Mesendoderm (in vitro differentiated cells): ENCODE data around the gene OPCML.

Source experiments
- DNase-seq: peaks from one replicate; pipeline ENCODE4 v3.0.0; 2013
- H2AK5ac ChIP-seq: 2 replicates; pipeline ENCODE4 v1.6.1; 2013; ENCODE audit warnings: low read length, inconsistent platforms
- H2BK120ac ChIP-seq: 2 replicates; pipeline ENCODE4 v1.6.1; 2013; ENCODE audit warnings: low read depth, mild to moderate bottlenecking, low read length, moderate library complexity, mixed read lengths
- H2BK15ac ChIP-seq: replicated peaks from 2 replicates; pipeline ENCODE4 v1.6.1; 2013; ENCODE audit warnings: low read depth, mild to moderate bottlenecking, moderate library complexity
- H2BK5ac ChIP-seq: 2 replicates; pipeline ENCODE4 v1.6.1; 2013; ENCODE audit warnings: low read length, inconsistent platforms
- H3K18ac ChIP-seq: 2 replicates; pipeline ENCODE4 v1.6.1; 2013; ENCODE audit warnings: mild to moderate bottlenecking, low read length, mixed read lengths
- H3K23ac ChIP-seq: one replicate; pipeline ENCODE4 v1.6.1; 2013; ENCODE audit warnings: low read length
- H3K27ac ChIP-seq: 2 replicates; pipeline ENCODE4 v1.5.1; 2013; ENCODE audit warnings: low read depth, mild to moderate bottlenecking, inconsistent platforms, low read length, moderate library complexity
- H3K27me3 ChIP-seq: 2 replicates; pipeline ENCODE4 v1.6.1; 2013; ENCODE audit warnings: low read length, control low read depth, mild to moderate bottlenecking, inconsistent platforms; ENCODE audit not compliant: insufficient read depth, poor library complexity
- H3K36me3 ChIP-seq: 2 replicates; pipeline ENCODE4 v1.6.1; 2013; ENCODE audit warnings: low read length, inconsistent platforms; ENCODE audit not compliant: control insufficient read depth, insufficient read depth
- H3K4ac ChIP-seq: one replicate; pipeline ENCODE4 v1.6.1; 2013; ENCODE audit warnings: low read depth, mild to moderate bottlenecking, low read length, moderate library complexity
- H3K4me1 ChIP-seq: 2 replicates; pipeline ENCODE4 v1.6.1; 2013; ENCODE audit warnings: low read depth, low read length, inconsistent platforms; ENCODE audit not compliant: control insufficient read depth
- H3K4me2 ChIP-seq: 2 replicates; pipeline ENCODE4 v1.6.1; 2013; ENCODE audit warnings: low read length
- H3K4me3 ChIP-seq: 2 replicates; pipeline ENCODE4 v1.5.1; 2013; ENCODE audit warnings: mild to moderate bottlenecking, low read length
- H3K56ac ChIP-seq: one replicate; pipeline ENCODE4 v1.6.1; 2013; ENCODE audit warnings: low read length
- H3K79me1 ChIP-seq: 2 replicates; pipeline ENCODE4 v1.6.1; 2013; ENCODE audit warnings: low read length, inconsistent platforms
- H3K79me2 ChIP-seq: 2 replicates; pipeline ENCODE4 v1.6.1; 2013; ENCODE audit warnings: mild to moderate bottlenecking, low read length; ENCODE audit not compliant: control insufficient read depth, insufficient read depth
- H3K9ac ChIP-seq: 2 replicates; pipeline ENCODE4 v1.6.1; 2013; ENCODE audit warnings: low read length, inconsistent platforms
- H4K5ac ChIP-seq: one replicate; pipeline ENCODE4 v1.6.1; 2013; ENCODE audit warnings: low read length
- H4K8ac ChIP-seq: one replicate; pipeline ENCODE4 v1.6.1; 2013; ENCODE audit warnings: low read depth, mild to moderate bottlenecking, control low read depth, low read length, moderate library complexity
- WGBS: extraction: QIAGEN DNeasy Blood & Tissue Kit; methylation state at CpG from one replicate; pipeline ENCODE4 v1.1.7; 2013; ENCODE audit warnings: low lambda C conversion rate, missing lambda C conversion rate; ENCODE audit not compliant: insufficient coverage; ENCODE audit errors: extremely low coverage; 5-methylcytosine and 5-hydroxymethylcytosine counted together

Gene OPCML

GRCh38 chr11:132804258-132804657, 728.0 kb downstream of the OPCML start:
- peak; percentile 9 for DNase-seq
- Histone ChIP-seq H3K4me1 (no peaks in the 10 kb centered on the region), H3K18ac (peak overlapping the region; percentile 8), H3K4me2 (no peak overlapping the region), H3K56ac (no peak overlapping the region), H3K4me3 (no peak overlapping the region), H2AK5ac (no peak overlapping the region), H3K36me3 (no peaks in the 10 kb centered on the region), H3K23ac (no peak overlapping the region), H4K5ac (no peak overlapping the region), H2BK15ac (no peak overlapping the region), H3K4ac (no peak overlapping the region), H3K27me3 (no peaks in the 10 kb centered on the region), H3K79me2 (no peaks in the 10 kb centered on the region), H2BK5ac (no peak overlapping the region), H2BK120ac (no peak overlapping the region), H4K8ac (no peak overlapping the region), H3K9ac (no peak overlapping the region), H3K27ac (no peak overlapping the region), H3K79me1 (no peaks in the 10 kb centered on the region)
- no CpG with 5 or more reads among the region's 4 CpGs for WGBS

DNA sequence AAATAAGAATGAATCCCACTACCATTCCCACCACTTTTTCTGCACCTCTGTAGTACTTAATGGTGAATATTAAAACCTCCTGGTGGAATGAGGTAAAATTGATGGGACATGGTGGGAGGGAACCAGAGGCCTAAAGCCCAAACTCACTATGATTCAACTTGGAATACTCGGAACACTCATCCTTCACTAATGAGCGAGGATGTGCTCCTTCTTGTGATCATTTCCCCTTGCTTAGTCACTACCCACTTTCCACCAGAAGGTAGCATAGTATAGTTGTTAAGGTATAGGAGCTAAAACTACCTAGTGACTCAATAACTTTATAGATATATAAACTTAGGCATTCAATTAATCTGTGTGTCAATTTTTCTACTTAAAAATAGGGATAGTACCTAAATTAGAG, 728.9 kb downstream of the OPCML start:
- no CpG with 5 or more reads among the region's 2 CpGs for WGBS
- Histone ChIP-seq H3K36me3 (no peaks in the 10 kb centered on the region), H3K4me2 (no peak overlapping the region), H3K56ac (no peak overlapping the region), H3K4me1 (no peaks in the 10 kb centered on the region), H3K79me2 (no peaks in the 10 kb centered on the region), H3K23ac (no peak overlapping the region), H4K5ac (no peak overlapping the region), H2BK5ac (no peak overlapping the region), H2AK5ac (no peak overlapping the region), H3K4me3 (no peak overlapping the region), H4K8ac (no peak overlapping the region), H2BK120ac (no peak overlapping the region), H3K27ac (no peak overlapping the region), H3K9ac (no peak overlapping the region), H2BK15ac (no peak overlapping the region), H3K27me3 (no peaks in the 10 kb centered on the region), H3K18ac (no peak overlapping the region), H3K79me1 (no peaks in the 10 kb centered on the region), H3K4ac (no peak overlapping the region)
- no peak for DNase-seq

DNA sequence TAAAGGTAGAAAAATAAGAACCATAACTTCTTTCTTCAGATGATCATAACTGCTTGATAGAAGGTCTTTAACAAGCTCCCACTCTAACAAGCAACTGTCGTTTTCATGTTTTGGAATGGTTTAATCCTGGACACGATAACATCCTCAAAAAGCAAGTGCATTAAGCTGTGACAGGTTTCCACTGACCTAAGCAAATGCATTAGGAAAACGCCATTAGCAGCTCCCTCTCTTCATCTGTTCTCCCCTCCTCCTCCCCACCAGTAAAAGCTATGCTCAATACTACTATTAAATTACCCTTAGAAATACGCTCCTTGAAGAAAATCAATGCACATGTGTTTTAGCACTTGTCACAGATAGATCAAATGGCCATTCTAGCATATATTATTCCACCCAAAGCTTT, 729.4 kb downstream of the OPCML start:
- Histone ChIP-seq H2BK5ac (no peak overlapping the region), H3K79me2 (no peaks in the 10 kb centered on the region), H3K4me3 (no peak overlapping the region), H2AK5ac (no peak overlapping the region), H4K8ac (no peak overlapping the region), H3K27me3 (no peaks in the 10 kb centered on the region), H3K4ac (no peak overlapping the region), H3K4me2 (no peak overlapping the region), H2BK15ac (no peak overlapping the region), H4K5ac (no peak overlapping the region), H2BK120ac (no peak overlapping the region), H3K18ac (no peak overlapping the region), H3K56ac (no peak overlapping the region), H3K79me1 (no peaks in the 10 kb centered on the region), H3K9ac (no peak overlapping the region), H3K23ac (no peak overlapping the region), H3K27ac (no peak overlapping the region), H3K4me1 (no peaks in the 10 kb centered on the region), H3K36me3 (no peaks in the 10 kb centered on the region)
- no CpG with 5 or more reads among the region's 4 CpGs for WGBS
- DNase-seq: no peak

- Histone ChIP-seq H3K4me2 (no peak overlapping the region), H3K4me1 (peaks cover 10% of the 10 kb centered on the region), H3K4ac (no peak overlapping the region), H2AK5ac (peak overlapping the region; percentile 60), H3K27ac (no peak overlapping the region), H3K56ac (peak overlapping the region; percentile 10), H3K79me2 (no peaks in the 10 kb centered on the region), H4K5ac (no peak overlapping the region), H4K8ac (no peak overlapping the region), H2BK15ac (no peak overlapping the region), H3K18ac (no peak overlapping the region), H2BK5ac (peak overlapping the region; percentile 20), H2BK120ac (no peak overlapping the region), H3K23ac (no peak overlapping the region), H3K79me1 (no peaks in the 10 kb centered on the region), H3K4me3 (no peak overlapping the region), H3K27me3 (no peaks in the 10 kb centered on the region), H3K9ac (no peak overlapping the region), H3K36me3 (no peaks in the 10 kb centered on the region)
- WGBS: no CpG with 5 or more reads among the region's 9 CpGs
- no peak for DNase-seq
Measured at GRCh38 chr11:132793831-132794230, 738.5 kb downstream of the OPCML start.

GRCh38 chr11:132792341-132793140, 739.8 kb downstream of the OPCML start:
- Histone ChIP-seq H3K4me2 (peak overlapping the region; percentile 19), H3K4me1 (peaks cover 10% of the 10 kb centered on the region), H3K56ac (peak overlapping the region; percentile 69), H3K9ac (peak overlapping the region; percentile 27), H3K36me3 (no peaks in the 10 kb centered on the region), H3K4me3 (no peak overlapping the region), H3K4ac (no peak overlapping the region), H3K18ac (peak overlapping the region; percentile 19), H4K5ac (no peak overlapping the region), H2BK120ac (no peak overlapping the region), H2BK5ac (peak overlapping the region; percentile 74), H4K8ac (no peak overlapping the region), H2BK15ac (no peak overlapping the region), H3K23ac (no peak overlapping the region), H3K79me2 (no peaks in the 10 kb centered on the region), H3K79me1 (no peaks in the 10 kb centered on the region), H3K27ac (peak overlapping the region; percentile 64), H2AK5ac (peak overlapping the region; percentile 28), H3K27me3 (no peaks in the 10 kb centered on the region)
- DNase-seq: peak; percentile 92
- no CpG with 5 or more reads among the region's 29 CpGs for WGBS

DNA sequence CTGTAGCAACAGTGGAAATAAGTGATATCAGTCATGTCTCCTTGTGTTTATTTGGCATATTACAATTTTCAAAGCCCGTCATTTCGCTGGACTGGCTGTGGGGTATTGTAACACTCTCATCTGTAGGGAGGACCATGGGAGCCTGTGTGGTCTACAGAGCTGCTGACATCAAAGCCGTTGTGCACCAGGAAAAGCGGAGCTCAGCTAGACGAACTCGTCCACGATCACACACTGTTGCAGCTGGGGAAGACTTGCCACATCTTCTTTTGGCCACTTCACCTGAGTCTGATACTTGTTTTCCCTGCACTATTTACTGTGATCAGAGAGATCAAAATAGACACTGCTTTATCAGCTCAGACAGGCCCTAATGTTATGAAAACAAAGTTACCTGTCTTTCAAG, 741.3 kb downstream of the OPCML start:
- Histone ChIP-seq H3K36me3 (no peaks in the 10 kb centered on the region), H4K8ac (no peak overlapping the region), H3K56ac (no peak overlapping the region), H2BK120ac (no peak overlapping the region), H3K23ac (no peak overlapping the region), H2BK15ac (no peak overlapping the region), H3K79me2 (no peaks in the 10 kb centered on the region), H3K4me2 (no peak overlapping the region), H2AK5ac (no peak overlapping the region), H3K27ac (no peak overlapping the region), H3K4me3 (no peak overlapping the region), H3K27me3 (no peaks in the 10 kb centered on the region), H3K4me1 (peaks cover 10% of the 10 kb centered on the region), H3K18ac (no peak overlapping the region), H2BK5ac (no peak overlapping the region), H3K4ac (no peak overlapping the region), H3K79me1 (no peaks in the 10 kb centered on the region), H3K9ac (no peak overlapping the region), H4K5ac (no peak overlapping the region)
- no CpG with 5 or more reads among the region's 7 CpGs for WGBS
- no peak for DNase-seq
